ENCODE measurements around the gene NSMCE3.

NSMCE3 gene

GRCh38 chr15:29302871-29303270 is 33.2 kb upstream of the NSMCE3 start:
- no peak for DNase-seq (ENCODE audit: low spot score)
- no peak overlapping the region for H3K27ac ChIP-seq
- TF ChIP-seq, protein P1, sequence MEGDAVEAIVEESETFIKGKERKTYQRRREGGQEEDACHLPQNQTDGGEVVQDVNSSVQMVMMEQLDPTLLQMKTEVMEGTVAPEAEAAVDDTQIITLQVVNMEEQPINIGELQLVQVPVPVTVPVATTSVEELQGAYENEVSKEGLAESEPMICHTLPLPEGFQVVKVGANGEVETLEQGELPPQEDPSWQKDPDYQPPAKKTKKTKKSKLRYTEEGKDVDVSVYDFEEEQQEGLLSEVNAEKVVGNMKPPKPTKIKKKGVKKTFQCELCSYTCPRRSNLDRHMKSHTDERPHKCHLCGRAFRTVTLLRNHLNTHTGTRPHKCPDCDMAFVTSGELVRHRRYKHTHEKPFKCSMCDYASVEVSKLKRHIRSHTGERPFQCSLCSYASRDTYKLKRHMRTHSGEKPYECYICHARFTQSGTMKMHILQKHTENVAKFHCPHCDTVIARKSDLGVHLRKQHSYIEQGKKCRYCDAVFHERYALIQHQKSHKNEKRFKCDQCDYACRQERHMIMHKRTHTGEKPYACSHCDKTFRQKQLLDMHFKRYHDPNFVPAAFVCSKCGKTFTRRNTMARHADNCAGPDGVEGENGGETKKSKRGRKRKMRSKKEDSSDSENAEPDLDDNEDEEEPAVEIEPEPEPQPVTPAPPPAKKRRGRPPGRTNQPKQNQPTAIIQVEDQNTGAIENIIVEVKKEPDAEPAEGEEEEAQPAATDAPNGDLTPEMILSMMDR (IDR thresholded peaks at IDR 0.05) = no peak
- H3K4me3 ChIP-seq = no peak overlapping the region

DNA sequence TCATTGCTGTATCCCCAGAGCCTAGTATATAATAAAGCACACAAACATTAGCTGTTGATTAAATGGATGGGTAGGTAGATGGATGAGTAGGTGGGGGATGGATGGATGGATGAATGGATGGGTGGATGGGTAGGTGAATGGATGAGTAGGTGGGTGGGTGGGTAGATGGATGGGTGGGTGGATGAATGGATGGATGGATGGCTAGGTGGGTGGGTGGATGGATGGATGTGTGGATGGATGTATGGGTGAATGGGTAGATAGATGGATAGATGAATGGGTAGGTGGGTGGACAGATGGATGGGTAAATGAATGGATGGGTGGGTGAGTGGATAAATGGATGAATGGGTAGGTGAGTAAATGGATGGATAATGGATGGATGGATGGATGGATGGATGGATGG is 30.2 kb upstream of the NSMCE3 start:
- TF ChIP-seq, protein P1 (IDR thresholded peaks at IDR 0.05) = no peak
- H3K27ac ChIP-seq = no peak overlapping the region
- DNase-seq (ENCODE audit: low spot score) = no peak
- H3K4me3 ChIP-seq = no peak overlapping the region

DNA sequence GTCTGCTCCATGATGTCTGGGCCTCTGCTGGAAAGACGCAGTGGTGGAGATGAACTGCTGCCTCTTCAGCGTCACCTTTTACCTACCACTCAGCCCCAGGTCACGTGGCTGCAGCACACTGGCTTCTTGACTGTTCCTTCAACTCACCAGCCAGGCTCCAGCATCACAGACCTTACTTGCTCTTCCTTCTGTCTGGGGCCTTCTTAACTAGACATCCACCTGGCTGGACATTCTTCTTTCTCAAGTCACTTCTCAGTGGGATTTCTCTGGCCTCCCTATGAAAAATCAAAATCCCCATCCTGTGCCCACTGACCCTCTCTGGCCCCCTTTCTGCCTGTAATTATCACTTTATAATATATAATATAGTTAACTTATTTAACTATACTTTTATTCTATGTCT is 29.7 kb upstream of the NSMCE3 start:
- TF ChIP-seq, protein P1 (IDR thresholded peaks at IDR 0.05) = no peak
- Histone ChIP-seq H3K27ac (no peak overlapping the region), H3K4me3 (no peak overlapping the region)
- DNase-seq (ENCODE audit: low spot score) = no peak

GRCh38 chr15:29294732-29295325 is 25.2 kb upstream of the NSMCE3 start:
- TF ChIP-seq, protein P1 (IDR thresholded peaks at IDR 0.05) = no peak
- H3K27ac ChIP-seq = no peak overlapping the region
- no peak for DNase-seq (ENCODE audit: low spot score)
- no peak overlapping the region for H3K4me3 ChIP-seq

- Histone ChIP-seq H3K4me3 (no peak overlapping the region), H3K27ac (no peak overlapping the region)
- DNase-seq (ENCODE audit: low spot score) = no peak
- TF ChIP-seq, protein P1 (IDR thresholded peaks at IDR 0.05) = no peak
Measured at GRCh38 chr15:29291067-29291845, 21.6 kb upstream of the NSMCE3 start.

- no peak overlapping the region for H3K4me3 ChIP-seq
- TF ChIP-seq, protein P1 (IDR thresholded peaks at IDR 0.05) = no peak
- no peak overlapping the region for H3K27ac ChIP-seq
- no peak for DNase-seq (ENCODE audit: low spot score)
Measured at GRCh38 chr15:29289173-29289572, 19.6 kb upstream of the NSMCE3 start.

- Histone ChIP-seq H3K4me3 (no peak overlapping the region), H3K27ac (no peak overlapping the region)
- TF ChIP-seq, protein P1 (IDR thresholded peaks at IDR 0.05) = no peak
- no peak for DNase-seq (ENCODE audit: low spot score)
Measured at GRCh38 chr15:29285386-29285785, 15.8 kb upstream of the NSMCE3 start.
